Fibroblast of lung (primary cell): ENCODE results near the gene THRB. TPM values are rescaled to one million over a fixed set of nuclear protein-coding genes. Genes with fewer than 3 reads are reported as not detected.

Source experiments
- DNase-seq, 2 donors: peaks; one replicate each; pipeline versions ENCODE4 v3.0.0 to v3.0.0-alpha.2; 2010; ENCODE audit warnings: low read depth in 2 of 2
- H2AFZ ChIP-seq: 2 replicates; pipeline ENCODE4 v1.5.1; 2012; ENCODE audit warnings: low read length, control low read depth, inconsistent platforms
- H3K27ac ChIP-seq: 2 replicates; pipeline ENCODE4 v1.5.1; 2011; ENCODE audit warnings: low read length, control low read depth; ENCODE audit not compliant: insufficient read depth
- H3K27me3 ChIP-seq: 2 replicates; pipeline ENCODE4 v1.5.1; 2011; ENCODE audit warnings: mild to moderate bottlenecking, low read length; ENCODE audit not compliant: control insufficient read depth, insufficient read depth
- H3K36me3 ChIP-seq: 2 replicates; pipeline ENCODE4 v1.5.1; 2011; ENCODE audit warnings: low read length; ENCODE audit not compliant: control insufficient read depth, insufficient read depth
- H3K4me1 ChIP-seq: 2 replicates; pipeline ENCODE4 v1.5.1; 2011; ENCODE audit warnings: low read length; ENCODE audit not compliant: control insufficient read depth, insufficient read depth; ENCODE audit errors: extremely low read depth
- H3K4me2 ChIP-seq: 2 replicates; pipeline ENCODE4 v1.5.1; 2011; ENCODE audit warnings: low read length, control low read depth; ENCODE audit not compliant: insufficient read depth; ENCODE audit errors: extremely low read depth
- H3K4me3 ChIP-seq, 4 experiments: fragments of 200-600 bp in 1 of 4; sonication (generic) in 1 of 4; replicated peaks in 1 of 4; 2 replicates each; pipeline ENCODE4 v1.5.1; 2011 to 2016; ENCODE audit warnings: low read length in 4 of 4, low read depth in 3 of 4, mild to moderate bottlenecking in 3 of 4, control low read depth in 2 of 4, inconsistent platforms in 1 of 4, mixed read lengths in 1 of 4; ENCODE audit not compliant: insufficient read depth in 1 of 4; ENCODE audit errors: control extremely low read depth in 1 of 4
- H3K79me2 ChIP-seq: 2 replicates; pipeline ENCODE4 v1.5.1; 2012; ENCODE audit warnings: mild to moderate bottlenecking, low read length, inconsistent platforms; ENCODE audit not compliant: control insufficient read depth, insufficient read depth
- H3K9ac ChIP-seq: 2 replicates; pipeline ENCODE4 v1.5.1; 2011; ENCODE audit warnings: mild to moderate bottlenecking, low read length, control low read depth; ENCODE audit not compliant: insufficient read depth
- H3K9me3 ChIP-seq: 2 replicates; pipeline ENCODE4 v1.5.1; 2012; ENCODE audit warnings: low read depth, low read length; ENCODE audit not compliant: control insufficient read depth, insufficient read depth
- H4K20me1 ChIP-seq: 2 replicates; pipeline ENCODE4 v1.5.1; 2011; ENCODE audit warnings: low read length; ENCODE audit not compliant: control insufficient read depth, insufficient read depth; ENCODE audit errors: extremely low read depth
- EZH2 ChIP-seq: IDR thresholded peaks from 2 replicates; pipeline ENCODE4 v1.5.1; 2012; ENCODE audit warnings: low read length, control low read depth, mild to moderate bottlenecking; ENCODE audit errors: missing control alignments
- polyA plus RNA-seq, 2 donors: library from polyadenylated mRNA; depleted of rRNA in 1 of 2; stranded (reverse) in 1 of 2; unstranded in 1 of 2; fragments of >200 nt; gene quantifications; 2 replicates each; pipeline ENCODE4 v1.2.1, GENCODE V29; 2011 to 2012; ENCODE audit warnings: missing spikeins in 1 of 2
- total RNA-seq: library from RNA; depleted of rRNA; stranded (reverse); fragments of >200 nt; gene quantifications from 2 replicates; pipeline ENCODE4 v1.2.1, GENCODE V29; 2014
- TF ChIP-seq, protein P1 (sequence below), 2 donors: IDR thresholded peaks in 1 of 2; conservative IDR thresholded peaks in 1 of 2; 1 replicate in 1 of 2; 2 replicates in 1 of 2; pipeline ENCODE4 v1.5.1; 2011 to 2012; ENCODE audit warnings: low read length in 2 of 2, control low read depth in 1 of 2, inconsistent platforms in 1 of 2, low read depth in 1 of 2, mild to moderate bottlenecking in 1 of 2

The THRB gene
- total and polyA plus RNA-seq, 2 donors (not counting 1 experiment from before 2014, with no cell fraction given), result 4.2 to 7.4 TPM

- H3K4me1 ChIP-seq, result no peaks in the 10 kb centered on the region
Measured at GRCh38 chr3:24264748-24265158, 229.9 kb downstream of the THRB start.

DNA sequence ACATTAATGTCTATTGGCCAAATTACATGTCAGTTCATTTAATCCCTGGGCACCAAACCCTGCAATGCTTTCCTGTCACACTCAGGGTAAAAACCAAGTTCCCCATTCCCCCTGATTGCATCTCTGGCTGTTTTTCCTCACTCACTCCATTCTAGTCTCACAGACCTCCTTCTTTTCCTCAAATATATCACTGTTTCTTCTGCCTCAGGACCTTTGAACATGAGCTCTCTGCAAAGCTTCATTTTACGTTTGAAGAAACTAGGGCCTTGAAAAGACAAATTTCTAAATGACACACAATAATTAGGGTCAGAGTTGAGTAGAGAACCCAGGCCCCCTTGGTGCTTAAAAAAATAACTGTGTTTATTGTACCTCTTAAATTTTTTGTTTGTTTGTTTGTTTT lies 230.6 kb downstream of the THRB start:
- H3K4me1 ChIP-seq, result no peaks in the 10 kb centered on the region
- H3K9me3 ChIP-seq, result no peaks in the 10 kb centered on the region
- no peak overlapping the region for H2AFZ ChIP-seq
- no peak overlapping the region for H3K9ac ChIP-seq
- no peak overlapping the region for H3K4me2 ChIP-seq
- no peak overlapping the region for H3K4me3 ChIP-seq
- no peaks in the 10 kb centered on the region for H3K36me3 ChIP-seq
- DNase-seq, result no peak
- no peaks in the 10 kb centered on the region for H3K79me2 ChIP-seq
- H3K27me3 ChIP-seq, result no peaks in the 10 kb centered on the region
- no peaks in the 10 kb centered on the region for H4K20me1 ChIP-seq
- no peak overlapping the region for H3K27ac ChIP-seq
- TF ChIP-seq, protein P1, sequence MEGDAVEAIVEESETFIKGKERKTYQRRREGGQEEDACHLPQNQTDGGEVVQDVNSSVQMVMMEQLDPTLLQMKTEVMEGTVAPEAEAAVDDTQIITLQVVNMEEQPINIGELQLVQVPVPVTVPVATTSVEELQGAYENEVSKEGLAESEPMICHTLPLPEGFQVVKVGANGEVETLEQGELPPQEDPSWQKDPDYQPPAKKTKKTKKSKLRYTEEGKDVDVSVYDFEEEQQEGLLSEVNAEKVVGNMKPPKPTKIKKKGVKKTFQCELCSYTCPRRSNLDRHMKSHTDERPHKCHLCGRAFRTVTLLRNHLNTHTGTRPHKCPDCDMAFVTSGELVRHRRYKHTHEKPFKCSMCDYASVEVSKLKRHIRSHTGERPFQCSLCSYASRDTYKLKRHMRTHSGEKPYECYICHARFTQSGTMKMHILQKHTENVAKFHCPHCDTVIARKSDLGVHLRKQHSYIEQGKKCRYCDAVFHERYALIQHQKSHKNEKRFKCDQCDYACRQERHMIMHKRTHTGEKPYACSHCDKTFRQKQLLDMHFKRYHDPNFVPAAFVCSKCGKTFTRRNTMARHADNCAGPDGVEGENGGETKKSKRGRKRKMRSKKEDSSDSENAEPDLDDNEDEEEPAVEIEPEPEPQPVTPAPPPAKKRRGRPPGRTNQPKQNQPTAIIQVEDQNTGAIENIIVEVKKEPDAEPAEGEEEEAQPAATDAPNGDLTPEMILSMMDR (conservative IDR thresholded peaks at IDR 0.05 in 1 of 2, IDR thresholded peaks at IDR 0.05 in 1 of 2; ENCODE audit: low read depth in 1 of 2, low read length in 2 of 2), result no peak
- no peak for TF ChIP-seq EZH2

More at GRCh38 chr3:24264748-24265158, 229.9 kb downstream of the THRB start:
- no peaks in the 10 kb centered on the region for H3K9me3 ChIP-seq
- DNase-seq, result peak; percentile 46 to 64
- no peak overlapping the region for H2AFZ ChIP-seq
- H3K4me3 ChIP-seq, result no peak overlapping the region
- no peaks in the 10 kb centered on the region for H3K27me3 ChIP-seq
- H3K27ac ChIP-seq, result no peak overlapping the region
- H3K4me2 ChIP-seq, result no peak overlapping the region
- H4K20me1 ChIP-seq, result no peaks in the 10 kb centered on the region
- no peaks in the 10 kb centered on the region for H3K36me3 ChIP-seq
- TF ChIP-seq, protein P1 (conservative IDR thresholded peaks at IDR 0.05 in 1 of 2, IDR thresholded peaks at IDR 0.05 in 1 of 2; ENCODE audit: low read depth in 1 of 2, low read length in 2 of 2), result peak; percentile 78 to 81
- TF ChIP-seq EZH2, result no peak
- no peak overlapping the region for H3K9ac ChIP-seq
- no peaks in the 10 kb centered on the region for H3K79me2 ChIP-seq

DNA sequence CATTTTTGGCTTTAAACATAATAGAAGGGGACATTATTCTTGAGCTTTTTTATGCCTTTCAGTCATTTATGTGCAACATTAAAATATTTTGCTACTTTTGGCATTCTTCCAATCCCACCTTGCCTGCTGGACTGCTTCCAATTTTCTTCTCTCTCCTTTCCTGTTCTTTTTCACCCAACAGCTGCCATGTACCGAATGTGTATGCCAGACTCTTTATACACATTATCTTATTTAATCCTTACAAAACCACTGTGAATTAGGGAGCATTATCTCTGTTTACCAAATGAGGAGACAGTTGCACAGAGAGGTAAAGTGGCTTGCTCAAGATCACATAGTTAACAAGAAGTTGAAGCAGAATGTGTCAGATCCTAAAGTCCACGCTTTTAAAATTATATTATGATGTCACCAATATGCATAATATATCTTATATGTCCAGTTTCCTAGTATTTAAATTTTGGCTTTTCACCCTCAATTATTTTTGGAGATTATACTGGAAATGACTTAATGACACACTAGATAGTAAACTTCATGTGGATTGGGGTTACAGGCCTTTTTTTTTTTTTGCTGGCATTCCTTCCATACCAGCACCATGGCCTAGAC lies 231.5 kb downstream of the THRB start:
- no peak for DNase-seq
- H3K36me3 ChIP-seq, result no peaks in the 10 kb centered on the region
- no peak overlapping the region for H3K4me3 ChIP-seq
- no peak overlapping the region for H3K4me2 ChIP-seq
- no peak for TF ChIP-seq EZH2
- TF ChIP-seq, protein P1 (conservative IDR thresholded peaks at IDR 0.05 in 1 of 2, IDR thresholded peaks at IDR 0.05 in 1 of 2; ENCODE audit: low read depth in 1 of 2, low read length in 2 of 2), result no peak
- no peak overlapping the region for H3K9ac ChIP-seq
- H4K20me1 ChIP-seq, result no peaks in the 10 kb centered on the region
- no peak overlapping the region for H3K27ac ChIP-seq
- H3K9me3 ChIP-seq, result no peaks in the 10 kb centered on the region
- H3K27me3 ChIP-seq, result no peaks in the 10 kb centered on the region
- H3K79me2 ChIP-seq, result no peaks in the 10 kb centered on the region
- H3K4me1 ChIP-seq, result no peaks in the 10 kb centered on the region
- H2AFZ ChIP-seq, result no peak overlapping the region
